ENCODE measurements around the gene IGF2BP1.
"Not testable (repeated sequence)": the region's sequence is repeated elsewhere in the genome, so short reads cannot be mapped to it uniquely, and the experiment has no call there.

IGF2BP1 gene

GRCh38 chr17:49003557-49004511 is 6.6 kb downstream of the IGF2BP1 start:
- Histone ChIP-seq H3K9ac (ENCODE audit: low read depth in 1 of 2, low read length in 2 of 2) (no peak overlapping the region), H3K4me1 (ENCODE audit: control insufficient read depth in 1 of 2, insufficient read depth in 2 of 2, low read length in 2 of 2) (no peaks in the 10 kb centered on the region), H3K9me3 (ENCODE audit: control insufficient read depth in 1 of 2, low read length in 2 of 2) (no peaks in the 10 kb centered on the region), H3K27ac (ENCODE audit: low read depth, low read length) (no peak overlapping the region), H3K36me3 (ENCODE audit: control insufficient read depth in 1 of 2, insufficient read depth in 2 of 2, low read length in 2 of 2) (no peaks in the 10 kb centered on the region), H3K27me3 (ENCODE audit: control insufficient read depth in 1 of 2, insufficient read depth in 2 of 2, low read length in 2 of 2) (peaks cover 76 to 88% of the 10 kb centered on the region in 2 donors), H3K4me3 (ENCODE audit: low read depth in 1 of 2, low read length in 2 of 2) (no peak overlapping the region)

- H3K27ac ChIP-seq (ENCODE audit: low read depth, low read length), result no peak overlapping the region
- no peak overlapping the region for H3K9ac ChIP-seq (ENCODE audit: low read depth in 1 of 2, low read length in 2 of 2)
- no peaks in the 10 kb centered on the region for H3K4me1 ChIP-seq (ENCODE audit: control insufficient read depth in 1 of 2, insufficient read depth in 2 of 2, low read length in 2 of 2)
- H3K36me3 ChIP-seq (ENCODE audit: control insufficient read depth in 1 of 2, insufficient read depth in 2 of 2, low read length in 2 of 2), result no peaks in the 10 kb centered on the region
- H3K27me3 ChIP-seq (ENCODE audit: control insufficient read depth in 1 of 2, insufficient read depth in 2 of 2, low read length in 2 of 2), result peaks cover 65 to 75% of the 10 kb centered on the region in 2 donors
- no peaks in the 10 kb centered on the region for H3K9me3 ChIP-seq (ENCODE audit: control insufficient read depth in 1 of 2, low read length in 2 of 2)
- H3K4me3 ChIP-seq (ENCODE audit: low read depth in 1 of 2, low read length in 2 of 2), result no peak overlapping the region
These were observed 8.0 kb downstream of the IGF2BP1 start for GRCh38 chr17:49005140-49005539.

GRCh38 chr17:49008908-49009307 is 11.7 kb downstream of the IGF2BP1 start:
- H3K4me1 ChIP-seq (ENCODE audit: control insufficient read depth in 1 of 2, insufficient read depth in 2 of 2, low read length in 2 of 2); H3K9ac ChIP-seq (ENCODE audit: low read depth in 1 of 2, low read length in 2 of 2); H3K27ac ChIP-seq (ENCODE audit: low read depth, low read length); H3K36me3 ChIP-seq (ENCODE audit: control insufficient read depth in 1 of 2, insufficient read depth in 2 of 2, low read length in 2 of 2); H3K9me3 ChIP-seq (ENCODE audit: control insufficient read depth in 1 of 2, low read length in 2 of 2); H3K4me3 ChIP-seq (ENCODE audit: low read depth in 1 of 2, low read length in 2 of 2): not testable (repeated sequence)
- H3K27me3 ChIP-seq (ENCODE audit: control insufficient read depth in 1 of 2, insufficient read depth in 2 of 2, low read length in 2 of 2), result peaks cover 42 to 60% of the 10 kb centered on the region in 2 donors

- H3K36me3 ChIP-seq (ENCODE audit: control insufficient read depth in 1 of 2, insufficient read depth in 2 of 2, low read length in 2 of 2), result no peaks in the 10 kb centered on the region
- H3K9me3 ChIP-seq (ENCODE audit: control insufficient read depth in 1 of 2, low read length in 2 of 2), result no peaks in the 10 kb centered on the region
- H3K27ac ChIP-seq (ENCODE audit: low read depth, low read length), result no peak overlapping the region
- H3K27me3 ChIP-seq (ENCODE audit: control insufficient read depth in 1 of 2, insufficient read depth in 2 of 2, low read length in 2 of 2), result peaks cover 30 to 45% of the 10 kb centered on the region in 2 donors
- H3K4me1 ChIP-seq (ENCODE audit: control insufficient read depth in 1 of 2, insufficient read depth in 2 of 2, low read length in 2 of 2), result peaks cover 5 to 14% of the 10 kb centered on the region in 2 donors
- no peak overlapping the region for H3K9ac ChIP-seq (ENCODE audit: low read depth in 1 of 2, low read length in 2 of 2)
- no peak overlapping the region for H3K4me3 ChIP-seq (ENCODE audit: low read depth in 1 of 2, low read length in 2 of 2)
These were observed 15.6 kb downstream of the IGF2BP1 start for GRCh38 chr17:49012769-49013255.

- H3K36me3 ChIP-seq (ENCODE audit: control insufficient read depth in 1 of 2, insufficient read depth in 2 of 2, low read length in 2 of 2), result no peaks in the 10 kb centered on the region
- H3K4me1 ChIP-seq (ENCODE audit: control insufficient read depth in 1 of 2, insufficient read depth in 2 of 2, low read length in 2 of 2), result peaks cover 5 to 15% of the 10 kb centered on the region in 2 donors
- H3K27me3 ChIP-seq (ENCODE audit: control insufficient read depth in 1 of 2, insufficient read depth in 2 of 2, low read length in 2 of 2), result peaks cover 30 to 45% of the 10 kb centered on the region in 2 donors
- H3K9ac ChIP-seq (ENCODE audit: low read depth in 1 of 2, low read length in 2 of 2), result no peak overlapping the region
- H3K4me3 ChIP-seq (ENCODE audit: low read depth in 1 of 2, low read length in 2 of 2), result peak overlapping the region in 1 of 2 donors; percentile 32
- H3K9me3 ChIP-seq (ENCODE audit: control insufficient read depth in 1 of 2, low read length in 2 of 2), result no peaks in the 10 kb centered on the region
- H3K27ac ChIP-seq (ENCODE audit: low read depth, low read length), result no peak overlapping the region
These were observed 16.4 kb downstream of the IGF2BP1 start for GRCh38 chr17:49013311-49014213.

- no peak overlapping the region for H3K4me3 ChIP-seq (ENCODE audit: low read depth in 1 of 2, low read length in 2 of 2)
- H3K36me3 ChIP-seq (ENCODE audit: control insufficient read depth in 1 of 2, insufficient read depth in 2 of 2, low read length in 2 of 2), result no peaks in the 10 kb centered on the region
- peaks cover 5 to 18% of the 10 kb centered on the region in 2 donors for H3K4me1 ChIP-seq (ENCODE audit: control insufficient read depth in 1 of 2, insufficient read depth in 2 of 2, low read length in 2 of 2)
- no peak overlapping the region for H3K9ac ChIP-seq (ENCODE audit: low read depth in 1 of 2, low read length in 2 of 2)
- H3K27me3 ChIP-seq (ENCODE audit: control insufficient read depth in 1 of 2, insufficient read depth in 2 of 2, low read length in 2 of 2), result peaks cover 30 to 45% of the 10 kb centered on the region in 2 donors
- H3K9me3 ChIP-seq (ENCODE audit: control insufficient read depth in 1 of 2, low read length in 2 of 2), result no peaks in the 10 kb centered on the region
- H3K27ac ChIP-seq (ENCODE audit: low read depth, low read length), result no peak overlapping the region
These were observed 18.2 kb downstream of the IGF2BP1 start for GRCh38 chr17:49015179-49015923.

GRCh38 chr17:49015924-49016774 is 19.0 kb downstream of the IGF2BP1 start:
- no peak overlapping the region for H3K27ac ChIP-seq (ENCODE audit: low read depth, low read length)
- H3K9me3 ChIP-seq (ENCODE audit: control insufficient read depth in 1 of 2, low read length in 2 of 2), result no peaks in the 10 kb centered on the region
- H3K4me1 ChIP-seq (ENCODE audit: control insufficient read depth in 1 of 2, insufficient read depth in 2 of 2, low read length in 2 of 2), result peaks cover 5 to 18% of the 10 kb centered on the region in 2 donors
- no peak overlapping the region for H3K4me3 ChIP-seq (ENCODE audit: low read depth in 1 of 2, low read length in 2 of 2)
- H3K27me3 ChIP-seq (ENCODE audit: control insufficient read depth in 1 of 2, insufficient read depth in 2 of 2, low read length in 2 of 2), result peaks cover 30 to 41% of the 10 kb centered on the region in 2 donors
- H3K36me3 ChIP-seq (ENCODE audit: control insufficient read depth in 1 of 2, insufficient read depth in 2 of 2, low read length in 2 of 2), result no peaks in the 10 kb centered on the region
- H3K9ac ChIP-seq (ENCODE audit: low read depth in 1 of 2, low read length in 2 of 2), result no peak overlapping the region

GRCh38 chr17:49016775-49017463 is 19.7 kb downstream of the IGF2BP1 start:
- Histone ChIP-seq H3K4me1 (ENCODE audit: control insufficient read depth in 1 of 2, insufficient read depth in 2 of 2, low read length in 2 of 2) (peaks cover 11 to 18% of the 10 kb centered on the region in 2 donors), H3K36me3 (ENCODE audit: control insufficient read depth in 1 of 2, insufficient read depth in 2 of 2, low read length in 2 of 2) (no peaks in the 10 kb centered on the region), H3K9me3 (ENCODE audit: control insufficient read depth in 1 of 2, low read length in 2 of 2) (no peaks in the 10 kb centered on the region), H3K27ac (ENCODE audit: low read depth, low read length) (no peak overlapping the region), H3K9ac (ENCODE audit: low read depth in 1 of 2, low read length in 2 of 2) (no peak overlapping the region), H3K27me3 (ENCODE audit: control insufficient read depth in 1 of 2, insufficient read depth in 2 of 2, low read length in 2 of 2) (peaks cover 30 to 41% of the 10 kb centered on the region in 2 donors), H3K4me3 (ENCODE audit: low read depth in 1 of 2, low read length in 2 of 2) (no peak overlapping the region)
